ENCODE measurements around the gene PLPP2.

The PLPP2 gene

DNA sequence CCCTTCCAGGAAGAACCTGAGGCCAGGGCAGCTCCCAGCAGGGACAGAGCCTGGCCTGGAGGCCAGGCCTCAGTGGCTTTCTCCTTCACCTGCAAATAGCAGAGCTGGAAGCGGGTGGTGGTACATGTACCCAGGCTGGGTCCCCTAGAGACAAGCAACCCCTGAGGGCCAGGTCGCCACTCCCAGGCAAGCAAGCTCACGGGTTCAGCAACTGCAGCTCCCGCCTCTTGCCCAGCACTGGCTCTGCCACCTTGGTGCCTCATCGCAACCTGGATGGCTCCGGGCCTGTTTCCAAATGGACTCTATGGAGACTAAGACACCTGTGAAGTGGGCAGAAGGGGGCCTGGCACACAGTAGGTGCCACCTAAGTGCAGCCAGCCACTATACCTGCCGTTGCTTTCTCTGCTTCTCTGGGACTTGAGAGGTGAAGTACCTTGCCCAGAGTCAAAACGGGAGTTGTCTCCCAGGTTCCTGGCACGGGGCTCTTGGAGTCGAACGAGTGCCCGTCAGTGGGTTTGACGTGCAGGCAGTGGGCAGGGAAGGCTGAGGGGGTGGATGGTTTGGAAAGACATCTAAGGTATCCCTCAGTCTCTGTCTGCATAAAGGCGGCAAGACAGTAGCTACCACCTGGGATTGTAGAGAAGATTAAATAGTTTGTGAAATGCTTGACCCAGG is 2.4 kb upstream of the PLPP2 start:
- DNase-seq (ENCODE audit: low read depth in 2 of 3, low spot score in 2 of 3): no peak

DNA sequence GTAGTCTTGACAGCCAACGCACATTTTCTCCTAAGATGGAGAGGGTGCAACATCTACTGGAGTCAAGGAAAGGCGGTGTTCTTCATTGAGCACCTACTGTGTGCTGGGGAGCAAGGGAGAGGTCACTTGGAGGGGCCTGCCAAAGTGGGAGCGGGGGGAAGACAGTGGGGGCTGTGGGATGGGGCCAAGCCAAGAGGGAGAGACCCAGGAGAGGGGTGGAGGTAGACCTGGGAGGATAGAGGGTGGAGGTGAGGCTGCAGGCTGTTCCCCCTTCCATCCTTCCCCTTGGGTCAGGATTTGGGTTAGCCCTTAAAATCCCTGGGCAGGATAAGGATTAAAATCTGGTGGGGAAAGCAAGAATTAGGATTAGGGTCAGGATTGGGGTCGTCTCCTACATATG is 1.7 kb upstream of the PLPP2 start:
- DNase-seq (ENCODE audit: low read depth in 2 of 3, low spot score in 2 of 3): no peak

DNA sequence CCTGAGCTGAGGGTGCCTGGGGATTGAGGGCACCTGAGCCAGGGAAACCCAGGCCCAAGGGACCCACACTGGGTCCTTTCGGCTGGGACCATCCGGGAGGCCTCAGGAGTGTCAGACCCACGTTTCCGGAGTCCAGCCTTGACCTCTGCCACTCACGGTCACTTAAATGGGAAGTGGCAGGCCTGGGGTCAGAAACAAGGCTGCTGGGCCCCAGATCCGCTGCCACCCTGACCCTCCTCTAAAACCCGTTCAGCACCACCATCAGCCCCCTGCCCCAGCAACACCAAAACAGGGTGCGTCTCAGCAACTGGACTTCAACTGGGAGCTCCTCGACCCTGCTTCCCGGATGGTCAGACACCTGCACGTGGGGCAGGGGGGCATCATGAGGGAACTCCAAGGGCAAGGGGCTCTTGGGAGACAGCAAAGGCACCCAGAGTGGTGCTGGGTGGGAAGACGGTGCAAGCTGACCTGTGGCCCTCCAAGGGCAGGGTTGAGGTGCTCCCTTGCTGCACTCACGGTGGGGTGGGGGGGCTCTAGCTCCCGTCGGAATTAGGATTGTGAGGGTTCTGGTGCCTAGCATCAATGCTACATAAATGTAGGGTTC is 1.2 kb upstream of the PLPP2 start:
- no peak for DNase-seq (ENCODE audit: low read depth in 2 of 3, low spot score in 2 of 3)

DNA sequence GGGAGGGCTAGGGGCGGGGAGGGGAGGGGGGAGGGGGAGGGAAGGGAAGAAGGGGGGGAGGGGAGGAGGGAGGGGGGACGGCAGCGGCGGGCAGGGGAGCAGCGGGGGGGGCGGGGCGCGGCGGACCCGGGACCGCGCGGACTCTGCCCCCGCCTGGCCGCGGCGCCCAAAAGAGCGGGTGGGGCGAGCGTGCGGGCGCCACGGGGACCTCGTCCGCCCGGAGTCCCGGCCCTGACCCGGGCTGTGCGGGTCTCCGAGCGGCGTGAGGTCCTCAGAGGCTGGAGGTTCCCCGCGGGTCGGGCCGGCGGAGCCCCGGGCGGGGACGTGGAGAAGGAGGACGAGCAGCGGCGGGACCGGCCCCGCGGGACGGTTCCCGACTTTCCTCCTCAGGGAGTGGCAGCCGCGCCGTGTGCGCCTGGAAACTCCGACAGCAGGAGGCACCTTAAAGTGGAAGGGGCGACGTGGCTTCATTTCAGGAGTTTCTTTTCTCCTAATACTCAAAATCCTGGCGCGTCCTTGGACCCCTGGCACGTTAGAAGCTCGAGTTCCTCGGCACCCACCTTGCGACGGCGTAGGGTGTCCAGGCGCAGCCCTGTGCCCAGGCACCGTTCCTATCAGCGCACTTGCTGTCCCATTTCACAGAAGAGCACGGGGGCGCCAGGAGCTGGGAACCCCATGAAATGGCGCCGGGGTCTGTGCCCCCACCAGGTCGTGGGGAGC is 518 bp upstream of the PLPP2 start:
- no peak for DNase-seq (ENCODE audit: low read depth in 2 of 3, low spot score in 2 of 3)

DNA sequence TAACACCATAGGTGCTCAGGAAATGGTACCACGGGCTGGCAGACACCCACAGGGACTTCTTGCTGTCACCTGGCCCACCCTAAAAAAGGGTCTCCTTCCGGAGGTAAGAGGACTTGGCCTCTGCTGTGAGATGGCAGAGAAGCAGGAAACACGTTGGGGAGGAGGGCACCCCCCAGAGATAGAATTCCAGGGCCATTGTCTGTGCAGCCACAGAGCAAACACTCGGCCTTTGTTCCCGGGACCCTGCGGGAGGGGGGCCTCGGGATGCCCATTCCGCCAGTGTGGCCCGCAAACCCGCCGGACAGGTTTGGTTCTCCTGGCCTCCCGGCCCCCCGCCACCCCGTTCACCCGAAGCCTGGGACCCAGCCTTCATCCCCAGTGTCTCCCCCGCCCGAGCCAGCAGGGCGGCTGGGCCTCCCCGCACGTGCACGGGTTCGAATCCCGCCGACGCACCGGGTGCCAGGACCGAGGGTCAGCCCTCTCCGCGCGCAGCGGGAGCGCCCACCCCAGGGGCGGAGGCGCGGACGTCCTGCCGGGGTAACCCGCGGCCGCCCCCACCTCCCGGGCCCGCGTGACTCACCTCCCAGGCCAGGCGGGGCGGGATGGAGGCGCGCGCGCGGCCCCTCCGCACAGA is 714 bp downstream of the PLPP2 start:
- no peak for DNase-seq (ENCODE audit: low read depth in 2 of 3, low spot score in 2 of 3)

DNA sequence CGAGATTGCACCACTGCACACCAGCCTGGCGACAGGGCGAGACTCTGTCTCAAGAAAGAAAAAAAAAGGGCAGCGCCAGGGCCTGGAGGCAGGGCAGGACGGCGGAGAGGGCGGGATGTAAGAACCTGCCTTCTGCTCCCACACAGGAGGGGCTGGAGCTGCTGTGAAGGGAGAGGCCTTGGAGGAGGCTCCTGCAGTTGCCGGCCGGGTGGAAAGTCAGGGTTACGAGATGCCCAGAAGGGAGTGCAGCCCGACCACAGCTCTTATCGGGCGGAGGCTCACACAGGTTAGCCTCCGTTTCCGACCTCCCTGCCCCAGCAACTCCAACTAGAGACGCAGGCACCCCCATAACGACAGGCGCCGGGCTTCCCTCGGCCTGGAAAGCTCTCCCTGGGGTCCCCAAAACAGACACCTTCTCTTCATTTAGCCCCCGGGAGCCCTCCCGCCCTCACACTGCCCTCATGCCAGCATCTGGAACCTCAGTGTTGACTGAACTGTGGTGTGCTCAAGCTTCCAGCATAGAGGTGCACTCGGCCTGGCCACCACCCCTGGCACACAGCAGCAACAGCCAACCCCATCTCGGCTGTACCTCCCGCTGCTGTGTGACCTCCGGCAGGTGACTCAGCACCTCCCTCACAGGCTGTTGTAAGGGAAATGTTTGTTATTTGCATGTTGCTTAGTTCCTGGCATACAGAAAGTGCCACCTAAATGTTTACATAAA is 1.4 kb downstream of the PLPP2 start:
- DNase-seq (ENCODE audit: low read depth in 2 of 3, low spot score in 2 of 3): no peak

DNA sequence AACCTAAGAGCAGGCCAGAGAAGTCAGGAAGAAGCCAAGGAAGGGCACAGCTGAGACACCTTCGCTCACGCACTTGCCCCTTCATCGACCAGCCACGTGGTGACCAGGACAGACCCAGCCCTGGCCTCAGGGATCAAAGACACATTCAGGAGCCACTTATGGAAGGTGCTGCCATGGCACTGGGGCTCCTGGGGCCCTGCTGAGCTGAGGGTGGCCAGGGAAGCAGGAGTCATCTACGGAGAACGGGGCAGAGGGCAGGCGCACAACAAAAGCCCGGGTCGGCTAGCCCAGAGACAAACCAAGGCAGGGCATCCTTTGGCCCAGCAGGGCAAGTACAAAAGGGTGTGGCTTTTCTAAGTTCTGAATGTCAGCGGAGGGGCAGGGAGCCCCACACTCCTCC is 2.3 kb downstream of the PLPP2 start:
- DNase-seq (ENCODE audit: low read depth in 2 of 3, low spot score in 2 of 3): no peak

DNA sequence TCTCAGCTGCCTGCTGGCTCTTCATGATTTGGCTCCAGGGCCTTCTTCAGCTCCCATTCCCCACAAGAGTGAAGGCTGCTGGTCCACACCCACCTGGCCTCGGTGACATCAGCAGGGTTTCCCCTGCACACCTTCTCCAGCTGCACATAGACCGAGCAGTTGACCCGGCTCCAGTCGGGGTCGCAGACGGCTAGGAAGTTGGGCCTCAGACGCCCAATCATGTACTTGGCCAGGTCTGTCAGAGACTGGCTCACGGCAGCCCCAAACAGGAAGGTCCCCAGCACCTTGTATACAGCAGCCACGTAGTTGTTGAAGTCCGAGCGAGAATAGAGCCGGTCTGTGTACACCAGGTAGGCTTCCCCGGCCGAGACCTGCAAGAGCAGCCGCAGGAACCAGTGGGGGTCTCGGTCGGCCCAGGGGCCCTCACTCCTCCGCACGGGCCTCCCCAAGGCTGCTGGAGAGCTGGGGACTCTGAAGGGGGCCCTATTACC is 3.8 kb downstream of the PLPP2 start:
- DNase-seq (ENCODE audit: low read depth in 2 of 3, low spot score in 2 of 3): no peak

DNA sequence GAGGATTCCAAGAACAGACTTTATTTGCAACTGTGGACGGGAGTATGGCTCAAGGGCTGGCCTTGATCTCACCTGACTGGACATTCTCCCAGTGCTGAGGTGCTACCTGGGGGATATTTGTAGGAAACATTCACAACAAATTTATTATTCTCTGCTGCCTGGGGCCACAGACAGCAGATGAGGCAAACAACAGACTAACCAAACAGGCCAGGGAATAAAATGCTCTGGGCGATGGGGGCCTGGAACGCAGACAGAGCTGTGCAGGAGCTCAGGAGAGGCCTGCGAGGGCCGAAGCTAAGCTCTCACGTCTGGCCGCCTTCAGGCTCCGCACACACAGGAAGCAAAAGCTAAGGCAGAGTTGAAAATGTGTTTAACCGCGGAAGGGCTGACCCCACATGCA is 7.8 kb downstream of the PLPP2 start:
- DNase-seq (ENCODE audit: low read depth in 2 of 3, low spot score in 2 of 3): no peak

DNA sequence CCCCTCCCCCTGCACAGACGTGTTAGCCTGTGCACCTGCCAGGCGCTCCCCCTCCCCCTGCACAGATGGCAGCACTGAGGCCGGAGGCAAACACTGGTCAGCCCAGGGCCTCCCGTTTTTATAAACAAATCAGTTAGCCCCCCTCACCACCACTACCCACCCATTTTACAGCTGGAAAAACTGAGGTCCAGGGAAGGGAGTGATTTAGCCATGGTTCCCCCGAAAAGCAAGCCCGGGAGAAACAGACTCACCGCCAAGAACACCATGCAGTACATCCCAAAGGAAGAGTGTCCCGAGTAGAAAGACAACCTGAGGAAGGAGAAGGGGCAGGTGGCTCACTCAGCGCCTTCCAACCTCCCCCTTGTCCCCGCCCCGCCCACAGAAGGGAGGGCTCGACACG is 8.7 kb downstream of the PLPP2 start:
- no peak for DNase-seq (ENCODE audit: low read depth in 2 of 3, low spot score in 2 of 3)

DNA sequence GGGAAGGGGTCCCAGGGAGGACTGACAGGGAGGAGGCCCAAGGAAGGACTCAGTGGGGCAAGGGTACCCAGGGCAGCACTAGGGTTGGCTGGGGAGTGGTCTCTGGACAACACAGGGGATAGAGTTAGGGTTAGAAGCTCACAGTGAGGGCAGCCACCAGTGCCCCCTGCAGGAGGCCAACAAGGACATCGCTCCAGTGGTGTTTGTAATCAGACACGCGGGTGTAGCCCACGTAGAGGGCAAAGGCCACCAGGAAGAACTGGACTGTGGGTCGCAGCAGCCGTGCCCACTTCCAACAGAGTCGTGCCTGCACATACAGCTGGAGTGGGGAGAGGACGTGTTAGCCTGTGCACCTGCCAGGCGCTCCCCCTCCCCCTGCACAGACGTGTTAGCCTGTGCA is 9.2 kb downstream of the PLPP2 start:
- DNase-seq (ENCODE audit: low read depth in 2 of 3, low spot score in 2 of 3): no peak

DNA sequence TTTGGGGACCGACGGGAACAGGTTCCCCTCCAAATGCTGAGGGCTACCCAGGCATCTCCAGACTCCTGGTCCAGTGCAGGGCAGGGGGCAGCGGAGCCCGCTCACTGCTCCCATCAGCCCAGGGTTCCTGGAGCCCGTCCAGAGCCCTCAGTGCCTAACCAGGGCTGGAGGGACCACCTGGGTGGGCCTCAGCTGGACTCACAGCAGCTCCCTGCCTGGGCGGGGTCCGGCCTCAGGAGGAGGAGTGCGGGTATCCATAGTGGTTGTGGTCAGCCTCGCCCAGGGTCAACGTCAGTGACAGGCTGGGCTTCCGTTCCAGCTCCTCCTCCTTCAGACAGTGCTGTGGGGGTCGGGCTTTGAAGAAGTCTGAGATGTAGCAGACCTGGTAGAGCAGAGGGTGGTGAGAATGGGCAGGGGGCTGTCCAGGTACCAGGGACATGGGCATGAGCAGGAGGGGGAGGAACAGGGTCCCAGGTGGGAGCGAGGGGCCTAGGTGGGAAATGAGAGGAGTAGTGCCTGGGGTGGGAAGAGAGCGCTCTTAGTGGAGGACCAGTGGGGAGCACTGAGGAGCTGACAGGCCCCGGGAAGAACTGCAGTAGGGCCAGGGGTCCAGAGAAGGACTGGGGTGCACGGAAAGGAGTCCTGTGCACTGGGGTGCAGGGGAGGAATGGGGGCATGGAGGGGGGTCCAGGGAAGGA is 9.9 kb downstream of the PLPP2 start:
- no peak for DNase-seq (ENCODE audit: low read depth in 2 of 3, low spot score in 2 of 3)

DNA sequence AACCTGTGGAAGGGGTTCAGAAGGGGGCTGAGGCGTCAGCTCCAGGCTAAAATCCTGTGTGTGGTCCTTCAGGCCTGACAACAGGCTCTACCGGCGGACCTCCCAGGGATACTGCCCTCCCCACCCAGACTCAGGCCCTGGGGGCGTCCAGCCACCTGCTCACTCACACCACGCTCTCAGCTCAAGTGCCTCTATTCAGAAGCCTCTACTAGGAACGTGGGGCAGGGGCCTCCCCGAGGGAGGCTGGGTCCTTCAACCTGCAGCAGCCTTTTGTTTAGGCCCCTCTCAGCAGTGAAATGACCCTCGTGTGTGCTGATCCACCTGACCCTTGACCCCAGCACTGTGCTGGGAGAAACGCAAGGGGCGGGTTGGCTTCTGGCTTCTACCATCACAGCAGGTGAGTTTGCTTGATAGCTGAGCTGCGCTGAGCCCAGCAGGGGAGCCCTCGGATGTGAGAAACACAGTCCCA is 10.6 kb downstream of the PLPP2 start:
- DNase-seq (ENCODE audit: low read depth in 2 of 3, low spot score in 2 of 3): no peak

DNA sequence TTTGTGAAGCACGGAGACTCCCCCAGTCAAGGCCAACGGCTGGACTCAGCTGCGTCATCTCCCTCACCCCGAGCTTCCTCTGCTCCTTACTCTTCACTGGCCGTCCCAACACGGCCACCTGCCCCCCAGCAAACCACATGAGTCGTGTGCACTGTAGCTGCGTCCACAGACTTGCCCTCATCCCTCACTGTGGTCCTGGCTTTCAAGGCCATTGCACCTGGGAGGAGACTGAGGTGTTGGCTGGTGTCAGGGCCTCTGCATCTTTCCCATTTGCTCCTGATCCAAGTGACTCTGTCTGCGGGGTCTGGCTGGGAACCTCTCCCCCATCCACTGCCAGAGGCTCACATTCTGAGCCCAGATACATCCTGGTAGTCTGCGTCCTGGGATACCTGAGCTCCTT is 11.5 kb downstream of the PLPP2 start:
- DNase-seq (ENCODE audit: low read depth in 2 of 3, low spot score in 2 of 3): no peak

DNA sequence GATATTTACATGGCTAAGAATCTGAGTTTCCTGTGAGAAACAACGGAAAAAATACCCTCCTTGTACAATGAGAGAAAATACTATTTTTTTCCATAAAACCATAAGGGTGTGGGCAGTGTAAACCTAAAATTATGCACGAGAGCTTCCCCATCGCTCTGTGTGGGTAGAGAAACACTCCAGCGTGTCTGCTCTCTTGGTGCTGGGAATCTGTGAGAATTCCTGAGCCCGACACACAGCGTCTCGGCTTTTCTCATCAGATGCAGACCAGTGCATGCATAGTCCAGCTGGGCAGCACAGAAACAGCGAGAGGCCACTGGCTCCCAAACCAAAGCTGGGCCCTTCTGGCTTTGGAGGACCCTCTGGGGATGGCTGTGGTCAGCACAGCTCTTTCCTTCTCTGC is 12.0 kb downstream of the PLPP2 start:
- no peak for DNase-seq (ENCODE audit: low read depth in 2 of 3, low spot score in 2 of 3)

DNA sequence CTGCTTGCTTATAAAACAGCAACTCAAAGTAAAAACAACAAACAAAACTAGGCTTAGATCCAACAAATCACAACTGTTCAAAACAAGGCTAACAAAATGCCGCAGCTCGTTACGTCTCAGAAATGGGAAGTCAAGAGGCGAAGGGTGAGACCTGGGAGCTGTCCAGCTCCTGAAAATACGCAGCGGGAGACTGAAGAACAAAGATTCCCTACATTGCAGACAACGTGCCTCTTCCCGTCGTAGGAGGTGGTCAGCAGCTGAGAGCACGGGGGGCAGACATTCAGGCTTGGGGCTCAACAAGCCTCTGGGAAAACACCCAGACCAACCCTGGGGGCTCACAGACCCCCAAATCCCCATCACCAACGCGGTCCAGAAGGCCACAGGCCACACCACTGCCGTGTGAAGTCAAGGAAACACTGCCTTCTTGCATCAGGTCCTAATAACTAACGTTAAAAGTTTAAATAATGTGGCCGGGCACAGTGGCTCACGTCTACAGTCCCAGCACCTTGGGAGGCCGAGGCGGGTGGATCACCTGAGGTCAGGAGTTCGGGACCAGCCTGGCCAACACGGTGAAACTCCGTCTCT is 13.5 kb downstream of the PLPP2 start:
- DNase-seq (ENCODE audit: low read depth in 2 of 3, low spot score in 2 of 3): no peak

DNA sequence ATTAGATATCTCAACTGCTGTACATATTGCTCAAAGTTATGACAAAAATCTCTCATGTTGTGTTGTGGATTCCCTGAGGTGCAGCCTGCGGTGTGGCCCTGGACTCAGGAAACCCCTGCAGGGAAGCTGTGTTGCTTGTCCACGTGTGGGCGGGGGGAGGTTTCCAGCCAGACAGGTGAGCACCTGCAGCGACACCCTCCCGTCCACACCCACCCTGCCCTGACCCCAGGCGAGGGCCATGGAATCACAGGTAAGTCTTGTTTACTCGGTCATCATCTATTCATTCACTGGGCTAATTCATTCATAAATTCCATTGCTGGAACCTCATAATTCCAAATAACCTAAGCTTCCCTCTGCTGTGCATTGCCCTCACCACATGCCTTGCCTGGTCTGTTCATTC is 14.1 kb downstream of the PLPP2 start:
- DNase-seq (ENCODE audit: low read depth in 2 of 3, low spot score in 2 of 3): no peak

DNA sequence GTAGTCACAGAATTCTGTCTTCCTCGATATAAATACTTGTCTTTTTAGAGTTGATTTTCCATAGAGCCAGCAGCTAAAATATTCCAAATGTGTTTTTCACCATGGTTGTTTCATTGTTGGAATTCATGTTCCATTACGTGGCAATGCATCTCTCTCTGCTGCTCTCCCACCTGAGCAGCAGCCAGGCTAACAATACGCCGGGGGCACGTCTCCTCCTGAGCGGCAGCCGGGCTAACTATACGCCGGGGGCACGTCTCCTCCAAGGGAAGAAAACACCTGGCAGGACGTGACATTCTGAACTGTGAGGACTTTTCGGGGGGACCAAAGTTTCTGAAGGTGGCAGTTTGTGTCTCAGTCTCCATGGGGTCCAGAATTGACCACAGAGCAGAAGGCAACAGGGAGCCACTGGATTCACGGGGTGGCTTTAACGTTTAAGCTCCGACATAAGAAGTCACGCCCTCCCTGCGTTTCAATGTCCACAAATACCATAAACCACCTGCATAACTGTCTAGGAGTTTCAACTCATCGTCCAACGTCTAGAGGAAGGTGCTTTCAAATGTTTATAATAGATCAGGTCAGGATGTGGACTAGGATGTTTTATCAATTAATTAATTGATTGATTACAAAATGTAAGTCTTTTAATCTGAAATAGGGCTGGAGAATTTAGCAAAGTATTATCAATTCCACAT is 15.1 kb downstream of the PLPP2 start:
- no peak for DNase-seq (ENCODE audit: low read depth in 2 of 3, low spot score in 2 of 3)

DNA sequence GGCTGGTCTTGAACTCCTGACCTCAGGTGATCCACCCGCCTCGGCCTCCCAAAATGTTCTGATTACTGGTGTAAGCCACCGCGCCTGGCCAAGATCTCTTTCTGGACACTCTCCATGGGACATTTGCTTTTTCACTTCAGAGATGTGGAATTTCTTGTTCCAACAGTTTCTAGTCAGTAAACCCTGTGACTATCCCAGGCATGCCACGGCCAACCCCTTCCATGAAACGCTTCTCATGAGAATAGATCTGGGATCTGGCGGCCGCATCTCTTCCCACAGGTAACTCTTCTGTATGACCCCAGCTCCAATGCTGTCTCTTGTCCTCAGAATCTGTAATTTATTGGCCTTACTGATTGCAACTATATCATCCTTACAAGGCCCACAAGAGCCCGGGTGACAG is 16.2 kb downstream of the PLPP2 start:
- no peak for DNase-seq (ENCODE audit: low read depth in 2 of 3, low spot score in 2 of 3)

DNA sequence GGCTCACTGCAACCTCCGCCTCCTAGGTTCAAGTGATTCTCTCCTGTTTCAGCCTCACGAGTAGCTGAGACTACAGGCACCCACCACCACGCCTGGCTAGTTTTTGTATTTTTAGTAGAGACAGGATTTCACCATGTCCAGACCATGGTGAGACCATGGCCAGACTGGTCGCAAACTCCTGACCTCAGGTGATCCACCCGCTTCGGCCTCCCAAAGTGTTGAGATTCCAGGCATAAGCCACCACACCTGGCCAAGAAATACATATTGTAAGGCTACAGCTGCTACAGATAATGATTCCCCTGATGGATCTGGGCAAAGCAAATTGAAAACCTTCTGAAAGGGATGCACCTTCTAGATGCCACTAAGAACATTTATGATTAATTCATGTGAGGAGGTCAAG is 17.8 kb downstream of the PLPP2 start:
- DNase-seq (ENCODE audit: low read depth in 2 of 3, low spot score in 2 of 3): no peak
